Hepatocyte (in vitro differentiated cells): Measurements from ENCODE around the gene SMIM35.

Experiments
- CTCF ChIP-seq: fragments of 200-600 bp; sonication (generic); IDR thresholded peaks from 2 replicates; pipeline ENCODE4 v1.5.1; 2016; ENCODE audit warnings: antibody characterized with exemption, mild to moderate bottlenecking; ENCODE audit not compliant: poor library complexity
- EZH2 ChIP-seq: fragments of 200-600 bp; sonication (generic); IDR thresholded peaks from 2 replicates; pipeline ENCODE4 v1.6.1; 2016; ENCODE audit warnings: antibody characterized with exemption, mild to moderate bottlenecking, borderline replicate concordance

DNA sequence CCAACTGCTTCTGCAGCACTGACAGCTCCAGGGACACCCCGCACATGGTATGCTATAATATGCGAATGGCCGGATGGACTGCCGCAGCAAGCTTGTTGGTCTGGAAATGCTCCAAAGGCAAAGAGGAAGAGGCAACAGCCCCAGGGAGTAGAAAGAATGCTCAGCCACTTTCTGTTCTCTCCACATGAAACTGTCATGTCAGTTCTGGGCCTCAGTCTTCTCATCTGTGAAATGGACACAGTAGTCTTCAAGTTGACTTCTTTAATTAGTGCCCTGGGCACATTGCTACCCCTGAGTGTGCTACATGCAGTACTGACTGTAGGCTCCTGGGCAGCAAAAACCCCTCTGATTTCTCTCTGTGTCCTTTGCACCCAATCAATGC, 80.6 kb downstream of the SMIM35 start:
- TF ChIP-seq CTCF (no peak), EZH2 (no peak)
